Calu3 (cell line): ENCODE results near the gene KIF1C. TPM values are rescaled to one million over a fixed set of nuclear protein-coding genes. Genes with fewer than 3 reads are reported as not detected.

Experiments
- BruUV-seq: library from RNA; stranded (reverse); fragments of 400-500 nt; replicated peaks from 2 replicates; lab custom pipeline; 2021; lab: Mats Ljungman, UMichigan
- CTCF ChIA-PET: fragments of 300-600 bp; sonication (Branson Sonifier 250); formaldehyde crosslinking; loops from one replicate; lab custom pipeline; 2022; ENCODE audit warnings: antibody characterized with exemption; lab: Charles Lee
- DNase-seq: peaks from one replicate; pipeline ENCODE4 v3.0.0; 2022
- H3K27ac Mint-ChIP-seq: one replicate; pipeline ENCODE4 v1.8.0; 2022; ENCODE audit warnings: mixed read lengths; ENCODE audit not compliant: unreplicated experiment
- H3K27me3 Mint-ChIP-seq: one replicate; pipeline ENCODE4 v1.8.0; 2022; ENCODE audit warnings: mixed read lengths; ENCODE audit not compliant: unreplicated experiment
- H3K36me3 Mint-ChIP-seq: one replicate; pipeline ENCODE4 v1.8.0; 2022; ENCODE audit warnings: mild to moderate bottlenecking, moderate library complexity, mixed read lengths; ENCODE audit not compliant: insufficient read depth, unreplicated experiment
- H3K4me1 Mint-ChIP-seq: one replicate; pipeline ENCODE4 v1.8.0; 2022; ENCODE audit warnings: mild to moderate bottlenecking, low read depth, mixed read lengths; ENCODE audit not compliant: unreplicated experiment
- H3K4me3 Mint-ChIP-seq: one replicate; pipeline ENCODE4 v1.8.0; 2022; ENCODE audit warnings: mild to moderate bottlenecking, low read depth, moderate library complexity, mixed read lengths; ENCODE audit not compliant: unreplicated experiment
- H3K9me3 Mint-ChIP-seq: one replicate; pipeline ENCODE4 v1.8.0; 2022; ENCODE audit warnings: low read depth, mixed read lengths; ENCODE audit not compliant: unreplicated experiment
- CTCF ChIP-seq: fragments of 200-600 bp; IDR thresholded peaks from one replicate; pipeline ENCODE4 v1.8.0; 2022; ENCODE audit warnings: antibody characterized with exemption; ENCODE audit not compliant: unreplicated experiment
- intact Hi-C: fragments of 100-400 bp; cut with micrococcal nuclease; formaldehyde crosslinking; loops from one replicate; pipeline ENCODE4 v1.10.0; 2022; ENCODE audit not compliant: unreplicated experiment
- total RNA-seq: library from RNA; stranded (reverse); gene quantifications from 2 replicates; pipeline ENCODE4 v1.2.3, GENCODE V29; 2022

Gene KIF1C
- total RNA-seq, 1 experiment from 2014 or later: 65.9 TPM

- intact Hi-C loops: no loop called here
- peaks cover 19% of the 10 kb centered on the region for H3K36me3 Mint-ChIP-seq
- BruUV-seq: no TSS peak
- H3K27ac Mint-ChIP-seq: no peak overlapping the region
- no peaks in the 10 kb centered on the region for H3K9me3 Mint-ChIP-seq
- no peak overlapping the region for H3K4me3 Mint-ChIP-seq
- no peak for TF ChIP-seq CTCF
- no peak for DNase-seq
- H3K4me1 Mint-ChIP-seq: no peaks in the 10 kb centered on the region
- CTCF ChIA-PET: interaction anchor here (1.4 kb wide), 1 partner anchor 18 kb away, joined by 3 read pairs; the partner anchor contains the start of gene CAMTA2
- no peaks in the 10 kb centered on the region for H3K27me3 Mint-ChIP-seq
Observed at GRCh38 chr17:4970273-4970672, 27.5 kb upstream of the KIF1C start.

GRCh38 chr17:4971826-4972225 is 25.9 kb upstream of the KIF1C start:
- CTCF ChIA-PET: no interaction called here
- no peak for TF ChIP-seq CTCF
- intact Hi-C loops: no loop called here

GRCh38 chr17:4972322-4972721 is 25.4 kb upstream of the KIF1C start:
- Mint-ChIP-seq H3K4me1 (no peaks in the 10 kb centered on the region), H3K27me3 (no peaks in the 10 kb centered on the region), H3K4me3 (no peak overlapping the region), H3K27ac (no peak overlapping the region), H3K36me3 (peaks cover 19% of the 10 kb centered on the region), H3K9me3 (no peaks in the 10 kb centered on the region)
- CTCF ChIA-PET: no interaction called here
- TF ChIP-seq CTCF: no peak
- BruUV-seq: no TSS peak
- intact Hi-C loops: no loop called here
- no peak for DNase-seq

More at GRCh38 chr17:4971826-4972225, 25.9 kb upstream of the KIF1C start:
- DNase-seq: no peak
- no peak overlapping the region for H3K4me3 Mint-ChIP-seq
- H3K36me3 Mint-ChIP-seq: peaks cover 19% of the 10 kb centered on the region
- H3K4me1 Mint-ChIP-seq: no peaks in the 10 kb centered on the region
- no TSS peak for BruUV-seq
- no peaks in the 10 kb centered on the region for H3K27me3 Mint-ChIP-seq
- H3K27ac Mint-ChIP-seq: no peak overlapping the region
- no peaks in the 10 kb centered on the region for H3K9me3 Mint-ChIP-seq

GRCh38 chr17:4972752-4973151 is 25.0 kb upstream of the KIF1C start:
- no TSS peak for BruUV-seq
- DNase-seq: no peak
- no peak overlapping the region for H3K4me3 Mint-ChIP-seq
- no peak overlapping the region for H3K27ac Mint-ChIP-seq
- H3K4me1 Mint-ChIP-seq: no peaks in the 10 kb centered on the region
- no peaks in the 10 kb centered on the region for H3K27me3 Mint-ChIP-seq
- intact Hi-C loops: no loop called here
- H3K36me3 Mint-ChIP-seq: peaks cover 19% of the 10 kb centered on the region
- no peak for TF ChIP-seq CTCF
- CTCF ChIA-PET: no interaction called here
- H3K9me3 Mint-ChIP-seq: no peaks in the 10 kb centered on the region
